Measurements from ENCODE around the gene GNAO1. TPM values are rescaled to one million over a fixed set of nuclear protein-coding genes. Genes with fewer than 3 reads are reported as not detected.

Gene GNAO1
- total RNA-seq, 2 donors from 2014 or later: 6.1 to 23.6 TPM

DNA sequence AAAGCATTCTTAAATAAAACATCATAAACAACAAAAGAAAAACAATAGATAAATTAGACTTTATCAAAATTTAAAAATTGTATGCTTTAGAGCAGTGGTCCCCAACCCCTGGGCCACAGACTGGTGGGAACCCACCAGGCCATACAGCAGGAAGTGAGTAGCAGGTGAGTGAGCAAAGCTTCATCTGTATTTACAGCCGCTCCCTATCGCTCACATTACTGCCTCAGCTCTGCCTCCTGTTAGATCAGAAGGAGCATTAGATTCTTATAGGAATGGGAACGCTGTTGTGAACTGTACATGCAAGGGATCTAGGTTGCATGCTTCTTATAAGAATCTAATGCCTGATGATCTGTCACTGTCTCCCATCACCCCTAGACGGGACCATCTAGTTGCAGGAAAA is 51.5 kb downstream of the GNAO1 start:
- no peaks in the 10 kb centered on the region for H3K36me3 ChIP-seq
- H3K9me3 ChIP-seq: no peaks in the 10 kb centered on the region
- WGBS: 95% methylated on average over 4 of the region's 4 CpGs
- TF ChIP-seq, protein P1, sequence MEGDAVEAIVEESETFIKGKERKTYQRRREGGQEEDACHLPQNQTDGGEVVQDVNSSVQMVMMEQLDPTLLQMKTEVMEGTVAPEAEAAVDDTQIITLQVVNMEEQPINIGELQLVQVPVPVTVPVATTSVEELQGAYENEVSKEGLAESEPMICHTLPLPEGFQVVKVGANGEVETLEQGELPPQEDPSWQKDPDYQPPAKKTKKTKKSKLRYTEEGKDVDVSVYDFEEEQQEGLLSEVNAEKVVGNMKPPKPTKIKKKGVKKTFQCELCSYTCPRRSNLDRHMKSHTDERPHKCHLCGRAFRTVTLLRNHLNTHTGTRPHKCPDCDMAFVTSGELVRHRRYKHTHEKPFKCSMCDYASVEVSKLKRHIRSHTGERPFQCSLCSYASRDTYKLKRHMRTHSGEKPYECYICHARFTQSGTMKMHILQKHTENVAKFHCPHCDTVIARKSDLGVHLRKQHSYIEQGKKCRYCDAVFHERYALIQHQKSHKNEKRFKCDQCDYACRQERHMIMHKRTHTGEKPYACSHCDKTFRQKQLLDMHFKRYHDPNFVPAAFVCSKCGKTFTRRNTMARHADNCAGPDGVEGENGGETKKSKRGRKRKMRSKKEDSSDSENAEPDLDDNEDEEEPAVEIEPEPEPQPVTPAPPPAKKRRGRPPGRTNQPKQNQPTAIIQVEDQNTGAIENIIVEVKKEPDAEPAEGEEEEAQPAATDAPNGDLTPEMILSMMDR (IDR thresholded peaks at IDR 0.05): no peak
- no peak for TF ChIP-seq POLR2A (IDR thresholded peaks at IDR 0.05)
- no peak for TF ChIP-seq POLR2AphosphoS5 (IDR thresholded peaks at IDR 0.05)
- no peaks in the 10 kb centered on the region for H3K27me3 ChIP-seq (replicated peaks; ENCODE audit: insufficient read depth)
- H3K27ac ChIP-seq: no peak overlapping the region
- H3K4me3 ChIP-seq: no peak overlapping the region
- H3K4me1 ChIP-seq (replicated peaks): no peaks in the 10 kb centered on the region
- no peak for DNase-seq (ENCODE audit: low spot score)
- intact Hi-C loops (cut with DNase I): no loop called here

DNA sequence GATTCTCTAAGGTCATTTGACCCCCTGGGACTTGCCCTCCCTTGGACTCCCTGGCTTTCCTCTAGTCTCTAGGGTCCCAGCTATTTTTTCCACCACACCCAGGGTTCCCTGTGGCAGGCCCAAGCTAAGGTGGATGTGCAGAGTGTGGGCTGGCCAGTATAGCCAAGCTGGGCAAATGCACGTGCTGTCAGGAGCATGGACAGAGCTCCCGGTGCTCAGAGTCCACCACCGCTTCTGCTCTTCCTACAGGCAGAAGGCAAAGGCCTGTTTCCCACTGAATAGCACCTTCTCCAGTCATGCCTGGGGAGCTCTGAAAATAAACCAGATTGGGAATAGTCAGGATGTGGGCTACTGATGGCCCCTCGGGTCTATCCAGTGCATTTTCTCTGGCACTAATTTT is 53.3 kb downstream of the GNAO1 start:
- TF ChIP-seq, protein P1 (IDR thresholded peaks at IDR 0.05): no peak
- TF ChIP-seq POLR2A (IDR thresholded peaks at IDR 0.05) (no peak), POLR2AphosphoS5 (IDR thresholded peaks at IDR 0.05) (no peak)
- H3K27me3 ChIP-seq (replicated peaks; ENCODE audit: insufficient read depth): no peaks in the 10 kb centered on the region
- WGBS: 90% methylated on average over 4 of the region's 4 CpGs
- no peak for DNase-seq (ENCODE audit: low spot score)
- intact Hi-C loops (cut with DNase I): no loop called here
- no peak overlapping the region for H3K4me3 ChIP-seq
- H3K9me3 ChIP-seq: no peaks in the 10 kb centered on the region
- no peak overlapping the region for H3K27ac ChIP-seq
- no peaks in the 10 kb centered on the region for H3K4me1 ChIP-seq (replicated peaks)
- no peaks in the 10 kb centered on the region for H3K36me3 ChIP-seq

DNA sequence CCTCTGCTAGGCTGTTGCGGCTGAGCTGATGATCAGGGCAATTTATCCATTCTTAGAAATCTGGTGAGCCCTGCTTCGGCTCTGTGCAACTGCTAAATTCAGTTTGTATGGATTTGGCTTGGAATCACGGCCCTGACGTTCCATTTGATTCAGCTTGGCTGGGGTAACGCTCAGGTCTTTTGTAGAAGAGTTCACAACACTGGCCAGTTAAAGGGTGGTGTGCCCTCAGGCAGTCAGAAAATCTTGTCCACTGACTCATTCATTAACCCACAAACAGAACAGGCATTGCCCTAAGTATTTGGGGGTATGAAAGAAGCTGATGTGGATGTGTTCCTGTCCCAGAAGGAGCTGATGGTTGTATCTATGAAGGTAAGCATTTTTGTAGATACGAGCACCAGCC is 53.9 kb downstream of the GNAO1 start:
- Histone ChIP-seq H3K9me3 (no peaks in the 10 kb centered on the region), H3K36me3 (no peaks in the 10 kb centered on the region), H3K27me3 (replicated peaks; ENCODE audit: insufficient read depth) (no peaks in the 10 kb centered on the region), H3K4me3 (no peak overlapping the region), H3K4me1 (replicated peaks) (no peaks in the 10 kb centered on the region), H3K27ac (no peak overlapping the region)
- TF ChIP-seq, protein P1 (IDR thresholded peaks at IDR 0.05): no peak
- no peak for DNase-seq (ENCODE audit: low spot score)
- WGBS: 69% methylated on average over 6 of the region's 6 CpGs
- intact Hi-C loops (cut with DNase I): no loop called here

DNA sequence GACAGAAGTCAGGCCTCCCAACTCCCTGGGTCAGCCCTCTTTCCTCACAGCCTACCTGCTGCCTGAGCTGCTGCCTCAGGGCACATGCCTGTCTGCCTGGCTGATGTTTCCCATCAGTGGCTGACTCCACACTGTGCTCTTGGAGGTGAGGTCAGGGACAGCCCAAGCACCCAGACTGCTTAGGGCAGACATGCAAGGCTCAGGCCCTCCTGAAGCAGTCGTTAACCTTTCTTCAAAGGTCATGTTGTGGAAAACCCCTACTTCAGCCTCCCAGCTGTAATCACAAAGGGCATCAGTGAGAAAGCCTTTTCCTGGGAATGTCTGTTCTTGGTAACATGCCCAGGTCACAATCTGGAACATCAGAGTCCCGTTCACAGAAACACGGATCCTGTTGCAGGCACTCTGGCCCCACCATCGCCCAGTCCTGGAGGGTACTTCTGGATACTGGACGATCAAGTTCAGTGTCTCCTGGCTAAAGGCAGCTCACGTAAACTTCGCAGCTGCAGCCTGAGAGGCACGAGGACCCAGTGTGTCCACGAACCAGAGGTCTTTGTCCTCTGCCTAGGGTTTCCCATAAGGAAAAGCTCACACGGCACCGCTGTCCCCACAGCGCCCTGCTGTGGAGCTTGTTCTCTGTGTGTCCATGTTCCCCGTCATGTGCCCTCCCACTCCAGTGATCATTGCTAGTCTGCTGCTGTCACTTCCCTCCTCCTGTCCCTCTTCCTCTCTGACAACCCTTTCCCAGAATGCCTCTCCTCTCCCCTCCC is 54.9 kb downstream of the GNAO1 start:
- Histone ChIP-seq H3K27me3 (replicated peaks; ENCODE audit: insufficient read depth) (no peaks in the 10 kb centered on the region), H3K4me3 (no peak overlapping the region), H3K36me3 (no peaks in the 10 kb centered on the region), H3K27ac (peak overlapping the region in 1 of 2 donors; percentile 12), H3K9me3 (no peaks in the 10 kb centered on the region), H3K4me1 (replicated peaks) (no peaks in the 10 kb centered on the region)
- no peak for DNase-seq (ENCODE audit: low spot score)
- intact Hi-C loops (cut with DNase I): no loop called here
- TF ChIP-seq POLR2AphosphoS5 (IDR thresholded peaks at IDR 0.05) (no peak), POLR2A (IDR thresholded peaks at IDR 0.05) (no peak)
- TF ChIP-seq, protein P1 (IDR thresholded peaks at IDR 0.05): no peak
- WGBS: 43% methylated on average over 13 of the region's 13 CpGs

DNA sequence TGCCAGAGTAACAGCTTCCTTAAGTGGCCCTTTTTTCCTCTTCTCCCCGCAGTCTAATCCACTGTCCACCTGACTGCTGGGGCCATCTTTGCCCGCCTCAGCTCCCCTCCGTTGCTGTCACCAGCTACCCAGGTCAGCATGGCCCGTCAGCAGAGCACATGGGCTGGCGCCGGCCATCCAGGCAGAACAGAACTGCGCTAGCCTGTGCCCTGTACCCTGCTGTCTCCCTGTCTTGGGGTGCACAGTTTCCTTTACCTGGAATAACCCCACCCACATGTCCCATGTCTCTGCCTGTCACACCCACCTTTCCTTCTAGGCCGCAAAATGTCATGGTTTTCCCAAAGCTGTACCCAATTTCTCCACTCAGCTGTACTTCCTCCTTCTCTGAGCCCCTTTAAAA is 55.7 kb downstream of the GNAO1 start:
- Histone ChIP-seq H3K9me3 (no peaks in the 10 kb centered on the region), H3K27ac (no peak overlapping the region), H3K27me3 (replicated peaks; ENCODE audit: insufficient read depth) (no peaks in the 10 kb centered on the region), H3K36me3 (no peaks in the 10 kb centered on the region), H3K4me3 (no peak overlapping the region), H3K4me1 (replicated peaks) (no peaks in the 10 kb centered on the region)
- TF ChIP-seq POLR2AphosphoS5 (IDR thresholded peaks at IDR 0.05) (no peak), POLR2A (IDR thresholded peaks at IDR 0.05) (no peak)
- intact Hi-C loops (cut with DNase I): no loop called here
- 94% methylated on average over 8 of the region's 8 CpGs for WGBS
- no peak for DNase-seq (ENCODE audit: low spot score)
